GM18499 (cell line): ENCODE results near the gene ZNF772.

Experiments used
- ATAC-seq: cut with Tn5 transposase; IDR thresholded peaks from one replicate; pipeline ENCODE4 v1.9.1; 2021; ENCODE audit warnings: moderate number of reproducible peaks; ENCODE audit not compliant: insufficient read depth, unreplicated experiment

Gene ZNF772

DNA sequence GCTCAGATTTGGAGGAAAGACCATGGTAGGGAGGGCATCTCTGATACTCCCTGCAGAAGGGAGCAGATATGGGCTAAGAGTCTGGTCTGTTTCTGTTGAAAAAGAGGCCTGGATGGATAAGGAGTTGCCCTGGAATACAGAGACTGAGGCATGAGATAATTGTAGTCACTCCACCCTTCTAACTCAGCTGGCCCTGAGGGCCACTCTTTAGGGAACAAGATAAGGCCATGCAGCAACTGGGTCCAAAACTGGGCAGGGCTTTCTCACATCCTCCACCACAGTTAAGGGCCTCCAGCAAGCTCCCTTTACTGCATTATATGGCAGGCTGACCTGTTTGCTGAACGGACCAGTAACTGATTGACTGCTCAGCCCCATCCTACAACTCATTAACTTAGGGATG lies 40.9 kb downstream of the ZNF772 start:
- ATAC-seq = no peak

DNA sequence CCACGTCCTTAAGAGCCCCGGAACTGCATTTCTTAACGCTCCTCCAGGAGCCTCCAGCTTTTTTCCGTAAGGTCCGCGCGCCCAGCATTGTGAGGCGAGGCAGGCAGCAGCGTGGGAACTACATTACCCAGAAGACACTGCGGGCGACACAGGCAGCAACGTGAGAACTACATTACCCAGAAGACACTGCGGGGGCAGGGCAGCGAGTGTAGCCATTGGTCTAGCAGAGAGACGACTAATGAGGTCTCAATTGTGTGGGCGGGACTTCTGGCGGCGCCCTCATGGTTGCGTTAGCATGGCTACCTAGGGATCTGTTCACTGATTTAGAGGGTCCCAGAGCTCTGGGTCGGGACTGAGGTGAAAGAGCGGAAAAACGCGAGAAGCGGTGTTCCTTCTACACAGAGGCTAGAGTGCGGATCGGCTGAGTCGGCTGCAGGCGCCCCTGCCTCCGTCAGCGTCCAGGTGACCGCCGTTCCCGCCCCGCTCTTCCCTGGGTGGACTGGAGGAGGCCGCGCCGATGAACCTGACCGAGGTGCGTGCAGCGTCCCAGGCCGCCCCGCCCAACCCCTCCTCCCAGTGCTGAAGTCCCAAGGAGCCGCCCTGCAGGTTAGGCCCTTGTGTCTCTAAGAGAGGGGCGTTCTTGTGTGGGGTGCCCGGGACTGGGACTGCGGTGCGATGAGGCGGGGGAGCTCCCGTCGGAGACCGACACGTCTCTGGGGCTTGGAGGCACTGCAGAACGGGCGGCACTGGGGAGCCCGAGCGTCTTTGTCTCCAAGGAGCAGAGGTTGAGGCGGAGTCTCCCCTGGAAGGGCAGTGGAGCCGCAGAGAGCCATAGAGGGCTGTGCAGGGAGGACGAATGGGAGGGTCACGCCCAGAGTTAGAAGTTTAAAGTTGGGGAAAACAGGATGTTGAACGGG lies 42.0 kb downstream of the ZNF772 start, which contains the start of gene ZNF749:
TSS of gene ZNF749 (plus strand) at position 264 of the 917 bp plus-strand sequence. CDS start at position 518, 254 bp downstream.
- peak; percentile 95 for ATAC-seq

DNA sequence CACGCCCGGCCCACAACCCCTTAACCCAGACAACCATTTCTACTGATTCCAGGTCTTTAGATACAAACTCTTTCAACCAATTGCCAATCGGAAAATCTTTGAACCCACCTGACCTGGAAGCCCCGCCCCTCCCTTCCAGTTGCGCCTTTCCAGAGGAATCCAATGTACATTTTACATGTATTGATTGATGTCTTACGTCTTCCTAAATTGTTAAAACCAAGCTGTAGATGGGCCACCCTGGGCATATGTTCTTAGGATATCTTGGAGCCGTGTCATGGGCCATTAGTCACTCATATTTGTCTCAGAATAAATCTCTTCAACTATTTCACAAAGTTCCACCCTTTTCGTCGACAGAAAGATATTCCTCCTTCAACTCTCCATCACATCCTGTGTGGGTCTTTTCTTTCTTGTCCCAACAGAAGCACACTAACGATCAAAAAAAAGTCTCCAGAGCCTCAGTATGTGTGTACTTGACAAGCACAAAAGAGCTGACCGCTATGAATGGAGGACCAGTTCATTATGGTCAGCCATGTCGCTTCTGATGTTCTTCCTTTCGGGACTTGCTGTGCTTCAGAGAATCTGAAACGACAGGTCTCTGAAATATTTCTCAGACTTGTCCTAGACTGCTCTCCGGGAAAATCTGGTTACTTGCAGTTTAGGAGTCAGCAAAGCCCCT lies 42.8 kb downstream of the ZNF772 start:
- ATAC-seq = no peak

DNA sequence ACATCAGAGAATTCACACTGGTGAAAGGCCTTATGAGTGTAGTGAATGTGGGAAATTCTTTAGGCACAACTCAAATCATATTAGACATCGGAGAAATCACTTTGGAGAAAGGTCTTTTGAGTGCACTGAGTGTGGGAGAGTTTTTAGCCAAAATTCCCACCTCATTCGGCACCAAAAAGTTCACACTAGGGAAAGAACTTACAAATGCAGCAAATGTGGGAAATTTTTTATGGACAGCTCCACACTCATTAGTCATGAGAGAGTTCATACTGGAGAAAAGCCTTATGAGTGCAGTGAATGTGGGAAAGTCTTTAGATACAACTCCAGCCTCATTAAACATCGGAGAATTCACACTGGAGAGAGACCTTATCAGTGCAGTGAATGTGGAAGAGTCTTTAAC lies 56.3 kb downstream of the ZNF772 start:
- no peak for ATAC-seq

DNA sequence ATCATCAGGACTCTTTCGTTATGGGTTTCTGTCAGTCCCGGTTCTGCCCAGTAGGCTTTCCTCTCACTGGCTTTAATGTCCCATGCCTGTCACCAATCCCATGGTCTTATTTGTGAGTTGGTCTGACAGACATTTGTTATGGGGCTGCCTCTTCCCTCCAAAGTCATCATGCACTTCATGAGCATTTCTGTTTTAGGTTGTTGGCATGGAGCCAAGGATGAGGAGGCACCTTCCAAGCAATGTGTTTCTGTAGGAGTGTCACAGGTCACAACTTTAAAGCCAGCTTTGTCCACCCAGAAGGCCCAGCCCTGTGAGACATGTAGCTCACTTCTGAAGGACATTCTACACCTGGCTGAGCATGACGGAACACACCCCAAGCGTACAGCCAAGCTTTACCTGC lies 57.9 kb downstream of the ZNF772 start:
- no peak for ATAC-seq
